ENCODE results near the gene TOMM22. TPM values are rescaled to one million over a fixed set of nuclear protein-coding genes. Genes with fewer than 3 reads are reported as not detected.
A peak's percentile ranks its signal among the peaks of the same experiment; 100 is the strongest.

The TOMM22 gene
- polyA plus RNA-seq, 2 of the 4 experiments (the other 2 are of a cell fraction): 63.2 to 68.4 TPM

DNA sequence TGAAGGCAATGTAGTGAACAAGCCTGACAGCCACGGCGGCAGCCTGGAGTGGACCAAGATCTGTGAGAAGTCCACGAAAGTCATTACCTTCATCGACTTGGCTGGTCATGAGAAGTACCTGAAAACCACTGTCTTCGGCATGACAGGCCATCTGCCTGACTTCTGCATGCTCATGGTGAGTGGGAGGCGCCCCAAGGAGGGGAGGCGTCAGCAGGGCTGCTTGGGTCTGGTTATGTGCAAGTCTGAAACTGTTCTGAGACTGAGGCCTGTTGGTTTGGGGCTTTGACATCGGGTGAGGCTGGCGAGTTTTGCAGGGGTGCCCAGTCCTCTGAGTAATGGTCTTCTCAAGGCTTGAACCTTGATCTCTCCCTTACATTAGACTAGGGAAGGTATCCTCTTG is 35.1 kb downstream of the TOMM22 start:
- TF ChIP-seq, protein P1, sequence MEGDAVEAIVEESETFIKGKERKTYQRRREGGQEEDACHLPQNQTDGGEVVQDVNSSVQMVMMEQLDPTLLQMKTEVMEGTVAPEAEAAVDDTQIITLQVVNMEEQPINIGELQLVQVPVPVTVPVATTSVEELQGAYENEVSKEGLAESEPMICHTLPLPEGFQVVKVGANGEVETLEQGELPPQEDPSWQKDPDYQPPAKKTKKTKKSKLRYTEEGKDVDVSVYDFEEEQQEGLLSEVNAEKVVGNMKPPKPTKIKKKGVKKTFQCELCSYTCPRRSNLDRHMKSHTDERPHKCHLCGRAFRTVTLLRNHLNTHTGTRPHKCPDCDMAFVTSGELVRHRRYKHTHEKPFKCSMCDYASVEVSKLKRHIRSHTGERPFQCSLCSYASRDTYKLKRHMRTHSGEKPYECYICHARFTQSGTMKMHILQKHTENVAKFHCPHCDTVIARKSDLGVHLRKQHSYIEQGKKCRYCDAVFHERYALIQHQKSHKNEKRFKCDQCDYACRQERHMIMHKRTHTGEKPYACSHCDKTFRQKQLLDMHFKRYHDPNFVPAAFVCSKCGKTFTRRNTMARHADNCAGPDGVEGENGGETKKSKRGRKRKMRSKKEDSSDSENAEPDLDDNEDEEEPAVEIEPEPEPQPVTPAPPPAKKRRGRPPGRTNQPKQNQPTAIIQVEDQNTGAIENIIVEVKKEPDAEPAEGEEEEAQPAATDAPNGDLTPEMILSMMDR (IDR thresholded peaks at IDR 0.05): no peak
- TF ChIP-seq RCOR1 (IDR thresholded peaks at IDR 0.05; ENCODE audit: low read depth, low read length): no peak
- no peak for TF ChIP-seq SMC3 (IDR thresholded peaks at IDR 0.05)
- no peak for TF ChIP-seq HOXA7 (CRISPR knock-in tag; IDR thresholded peaks at IDR 0.05)
- no peak for TF ChIP-seq NR3C1 (IDR thresholded peaks at IDR 0.05)
- TF ChIP-seq ZFP36 (IDR thresholded peaks at IDR 0.05; ENCODE audit: borderline replicate concordance, partially characterized antibody): no peak
- TF ChIP-seq, protein P2, sequence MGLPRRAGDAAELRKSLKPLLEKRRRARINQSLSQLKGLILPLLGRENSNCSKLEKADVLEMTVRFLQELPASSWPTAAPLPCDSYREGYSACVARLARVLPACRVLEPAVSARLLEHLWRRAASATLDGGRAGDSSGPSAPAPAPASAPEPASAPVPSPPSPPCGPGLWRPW (IDR thresholded peaks at IDR 0.05): no peak
- TF ChIP-seq HDAC2 (IDR thresholded peaks at IDR 0.05): no peak
- no peak for TF ChIP-seq CBX2 (IDR thresholded peaks at IDR 0.05; ENCODE audit: borderline replicate concordance, low read depth)
- no peak for TF ChIP-seq TFCP2L1 (CRISPR knock-in tag; IDR thresholded peaks at IDR 0.05)
- no peak for TF ChIP-seq HEYL (CRISPR knock-in tag; IDR thresholded peaks at IDR 0.05)
- TF ChIP-seq ESRRA (IDR thresholded peaks at IDR 0.05; ENCODE audit: borderline replicate concordance, low read length): no peak
- 84% methylated on average over 9 of the region's 9 CpGs for WGBS (ENCODE audit: missing lambda C conversion rate)
- Histone ChIP-seq H3K27ac (no peak overlapping the region), H3K9me3 (no peaks in the 10 kb centered on the region), H3K4me2 (no peak overlapping the region), H3K4me3 (no peak overlapping the region), H3K4me1 (peaks cover 15% of the 10 kb centered on the region)
- DNase-seq (ENCODE audit: low read depth in 1 of 2, low spot score in 1 of 2): no peak
- POLR2A ChIA-PET: interaction anchor here (2.1 kb wide), 1 partner anchor 11 kb away, joined by 7 read pairs; the partner anchor contains the start of gene GTPBP1
- no peak for ATAC-seq
- CTCF ChIA-PET: interaction anchor here (1.0 to 2.5 kb wide), 4 partner anchors 8 to 39 kb away, joined by 3 to 22 read pairs (median 8); partner anchors contain the start of genes SUN2 and TOMM22
- FAIRE-seq: no peak

DNA sequence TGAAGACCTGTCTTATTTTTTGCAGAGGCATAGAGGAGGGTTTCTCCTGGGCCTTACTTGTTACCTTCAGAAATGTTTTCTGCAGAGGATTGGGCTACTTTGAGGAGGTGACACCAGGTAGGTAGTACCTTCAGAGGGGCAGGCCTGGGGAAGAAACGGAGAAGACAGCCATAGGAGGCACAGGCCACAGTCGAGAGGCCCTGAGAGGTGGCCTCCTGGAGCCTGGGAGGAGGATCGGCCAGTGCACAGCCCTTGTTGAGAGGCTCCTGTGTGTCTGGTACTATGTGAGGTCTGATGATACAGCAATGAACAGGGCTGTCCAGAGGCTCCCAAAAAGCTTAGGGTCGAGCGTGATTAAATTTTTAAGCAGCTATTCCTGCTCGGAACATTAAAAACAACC is 35.5 kb downstream of the TOMM22 start:
- POLR2A ChIA-PET: interaction anchor here (0.6 to 2.1 kb wide), 2 partner anchors 10 to 11 kb away, joined by 3 to 7 read pairs; partner anchors contain the start of gene GTPBP1
- TF ChIP-seq JUN (IDR thresholded peaks at IDR 0.05) (no peak), CHD4 (IDR thresholded peaks at IDR 0.05; ENCODE audit: borderline replicate concordance) (no peak), CHD2 (IDR thresholded peaks at IDR 0.05; ENCODE audit: low read length, partially characterized antibody) (no peak), POLR2AphosphoS2 (conservative IDR thresholded peaks at IDR 0.05; ENCODE audit: low read length) (no peak), ZNF302 (CRISPR knock-in tag; IDR thresholded peaks at IDR 0.05) (no peak), RARB (CRISPR knock-in tag; IDR thresholded peaks at IDR 0.05) (no peak), MAFK (IDR thresholded peaks at IDR 0.05; ENCODE audit: partially characterized antibody) (no peak), PHF8 (IDR thresholded peaks at IDR 0.05; ENCODE audit: borderline replicate concordance, low read depth) (no peak), KDM1A (IDR thresholded peaks at IDR 0.05; ENCODE audit: low read depth) (no peak), CBX8 (IDR thresholded peaks at IDR 0.05) (no peak), ZC3H11A (IDR thresholded peaks at IDR 0.05) (no peak)
- TF ChIP-seq, protein P1 (IDR thresholded peaks at IDR 0.05): no peak
- TF ChIP-seq, protein P3, sequence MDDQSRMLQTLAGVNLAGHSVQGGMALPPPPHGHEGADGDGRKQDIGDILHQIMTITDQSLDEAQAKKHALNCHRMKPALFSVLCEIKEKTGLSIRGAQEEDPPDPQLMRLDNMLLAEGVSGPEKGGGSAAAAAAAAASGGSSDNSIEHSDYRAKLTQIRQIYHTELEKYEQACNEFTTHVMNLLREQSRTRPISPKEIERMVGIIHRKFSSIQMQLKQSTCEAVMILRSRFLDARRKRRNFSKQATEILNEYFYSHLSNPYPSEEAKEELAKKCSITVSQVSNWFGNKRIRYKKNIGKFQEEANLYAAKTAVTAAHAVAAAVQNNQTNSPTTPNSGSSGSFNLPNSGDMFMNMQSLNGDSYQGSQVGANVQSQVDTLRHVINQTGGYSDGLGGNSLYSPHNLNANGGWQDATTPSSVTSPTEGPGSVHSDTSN (IDR thresholded peaks at IDR 0.05): no peak
- TF ChIP-seq, protein P2 (IDR thresholded peaks at IDR 0.05): no peak
- TF ChIP-seq, protein P4, sequence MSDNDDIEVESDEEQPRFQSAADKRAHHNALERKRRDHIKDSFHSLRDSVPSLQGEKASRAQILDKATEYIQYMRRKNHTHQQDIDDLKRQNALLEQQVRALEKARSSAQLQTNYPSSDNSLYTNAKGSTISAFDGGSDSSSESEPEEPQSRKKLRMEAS (IDR thresholded peaks at IDR 0.05): no peak
- WGBS (ENCODE audit: missing lambda C conversion rate): 81% methylated on average over 6 of the region's 6 CpGs
- H3K4me2 ChIP-seq: no peak overlapping the region
- H3K4me1 ChIP-seq: peaks cover 15% of the 10 kb centered on the region
- FAIRE-seq: no peak
- DNase-seq (ENCODE audit: low read depth in 1 of 2, low spot score in 1 of 2): no peak
- CTCF ChIA-PET: interaction anchor here (0.5 to 2.5 kb wide), 6 partner anchors 9 to 47 kb away, joined by 3 to 22 read pairs (median 4); partner anchors contain the start of gene SUN2
- H3K4me3 ChIP-seq: no peak overlapping the region
- H3K9me3 ChIP-seq: no peaks in the 10 kb centered on the region
- ATAC-seq: no peak
- peak overlapping the region in 1 of 2 experiments; percentile 62; a peak in 1 of 6 replicates for H3K27ac ChIP-seq

Measured in A549 (cell line).